NCI-H345 (cell line): ENCODE results near the gene CDK6.
A peak's percentile ranks its signal among the peaks of the same experiment; 100 is the strongest.

Source experiments
- DNase-seq: peaks from one replicate; lab custom pipeline; 2025; lab: John Stamatoyannopoulos, UW

The CDK6 gene

DNA sequence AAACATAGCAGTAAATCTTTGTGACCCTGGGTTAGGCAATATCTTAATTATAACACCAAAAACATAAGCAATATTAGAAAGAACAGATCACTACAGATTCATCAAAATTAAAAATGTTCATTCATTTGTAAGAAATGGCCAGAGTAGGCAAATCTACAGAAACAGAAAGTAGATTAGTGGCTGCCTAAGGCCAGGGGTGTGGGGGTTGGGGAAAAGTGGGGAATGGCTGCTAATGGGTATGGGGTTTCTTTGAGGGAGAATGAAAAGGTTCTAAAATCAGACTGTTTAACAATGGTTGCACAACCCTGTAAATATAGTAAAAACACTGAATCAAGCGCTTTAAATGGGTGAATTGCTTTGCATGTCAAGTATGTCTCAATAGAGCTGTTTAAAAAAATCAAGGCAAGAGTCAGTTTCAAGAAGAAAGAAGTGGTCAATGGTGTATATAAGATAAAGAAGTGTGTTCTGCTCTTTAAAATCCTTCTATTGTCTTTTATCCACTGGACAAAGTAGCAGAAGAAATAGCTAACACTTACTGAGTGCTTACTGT lies 42.6 kb downstream of the CDK6 start:
- no peak for DNase-seq

DNA sequence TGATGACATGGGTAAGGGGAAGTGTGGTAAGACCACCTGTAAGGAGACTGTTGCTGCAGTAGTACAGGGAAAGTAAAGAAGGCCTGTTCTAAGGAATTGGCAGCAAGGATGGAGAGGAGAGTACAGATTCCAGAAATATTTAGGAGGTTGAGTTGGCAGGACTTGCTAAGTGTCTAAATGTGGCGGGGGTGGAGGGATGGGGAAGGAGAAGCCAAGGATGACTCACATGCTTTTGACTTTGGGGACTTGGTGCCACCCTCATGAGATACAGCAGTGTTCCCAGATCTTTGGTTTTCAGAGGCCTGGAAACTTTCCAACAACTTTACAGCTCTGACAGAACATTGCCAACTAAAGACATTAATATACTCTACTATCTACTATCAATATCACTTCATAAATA lies 45.4 kb downstream of the CDK6 start:
- DNase-seq = no peak

GRCh38 chr7:92788559-92789183 lies 47.7 kb downstream of the CDK6 start:
- no peak for DNase-seq

GRCh38 chr7:92785923-92786322 lies 50.5 kb downstream of the CDK6 start:
- DNase-seq = no peak

DNA sequence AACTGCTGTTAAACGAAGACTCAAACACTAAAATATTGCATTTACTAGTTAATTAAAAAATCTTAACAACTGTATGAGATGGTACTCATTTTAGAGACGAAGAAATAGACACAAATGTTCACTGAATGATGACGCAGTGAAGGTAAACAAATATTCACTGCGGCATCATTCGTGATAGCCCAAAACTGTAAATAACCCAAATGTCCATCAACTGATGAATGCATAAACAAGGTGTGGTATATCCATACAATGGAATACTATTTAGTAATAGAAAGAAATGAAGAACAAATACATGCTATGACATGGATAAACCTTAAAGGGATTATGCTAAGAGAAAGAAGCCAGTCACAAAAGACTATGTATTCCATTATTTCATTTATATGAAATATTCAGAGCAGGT lies 51.4 kb downstream of the CDK6 start:
- DNase-seq = no peak

DNA sequence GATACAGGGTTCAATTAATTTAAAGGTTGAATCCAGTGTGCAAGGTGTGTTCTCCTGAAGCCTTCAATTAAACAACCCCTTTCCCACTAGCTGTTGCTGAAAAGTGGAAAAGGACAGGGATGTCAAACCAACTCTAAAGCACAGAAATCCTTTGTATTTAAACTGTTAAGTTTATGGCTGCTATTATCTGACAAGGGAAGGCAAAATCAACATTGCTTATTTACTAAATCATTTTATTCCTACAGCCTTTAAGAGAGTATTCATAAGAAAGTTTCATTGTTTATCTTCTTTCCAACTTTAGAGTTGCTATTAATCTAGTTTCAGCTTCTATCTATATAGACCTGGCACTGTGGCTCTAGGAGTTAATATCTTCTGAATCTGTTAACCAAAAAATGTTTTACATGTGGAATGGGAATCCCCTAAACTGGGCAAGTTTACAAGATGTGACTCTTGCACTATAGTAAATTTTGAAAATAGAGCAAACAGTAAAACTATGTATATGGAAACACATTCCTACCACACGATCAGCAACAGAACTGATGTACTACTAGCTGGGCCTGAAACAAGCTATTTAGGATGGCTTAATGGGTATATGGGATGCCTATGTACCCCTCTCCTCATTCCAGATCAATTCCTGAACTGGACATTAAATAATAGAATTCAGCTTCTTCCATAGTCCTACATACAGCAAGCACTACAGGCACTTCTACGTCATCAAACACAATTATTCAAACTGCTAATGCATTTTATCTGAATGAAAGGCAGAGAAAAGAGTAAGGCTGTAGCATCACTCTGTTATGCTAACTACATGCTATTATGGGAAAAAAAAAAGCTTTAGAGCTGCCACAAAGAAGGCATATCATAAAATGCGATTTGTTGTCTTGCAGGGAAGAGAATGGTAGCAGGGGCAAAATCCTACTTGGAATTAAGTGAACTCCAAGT lies 52.8 kb downstream of the CDK6 start:
- no peak for DNase-seq

- DNase-seq = no peak
These were observed 53.5 kb downstream of the CDK6 start for GRCh38 chr7:92782855-92783254.

DNA sequence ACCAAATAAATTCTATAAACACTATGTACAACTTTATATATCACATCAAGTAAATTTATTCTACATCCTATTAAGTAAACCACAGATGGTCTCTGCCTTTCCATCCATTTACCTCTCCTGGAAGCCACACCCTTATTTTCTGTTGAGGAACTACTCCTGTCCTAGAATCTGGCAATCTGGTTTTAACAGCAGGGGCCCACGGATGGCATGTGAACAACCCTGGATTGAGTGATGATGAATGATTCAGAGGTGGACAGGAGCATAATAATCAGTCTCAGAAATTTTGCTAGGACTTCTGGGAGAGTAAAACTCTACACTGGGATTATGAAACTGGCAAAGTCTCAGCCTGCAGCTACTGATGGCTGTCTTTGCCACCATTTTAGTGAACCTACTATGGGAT lies 54.1 kb downstream of the CDK6 start:
- DNase-seq = no peak

- no peak for DNase-seq
These were observed 55.2 kb downstream of the CDK6 start for GRCh38 chr7:92781117-92781720.

GRCh38 chr7:92778972-92779371 lies 57.4 kb downstream of the CDK6 start:
- no peak for DNase-seq

DNA sequence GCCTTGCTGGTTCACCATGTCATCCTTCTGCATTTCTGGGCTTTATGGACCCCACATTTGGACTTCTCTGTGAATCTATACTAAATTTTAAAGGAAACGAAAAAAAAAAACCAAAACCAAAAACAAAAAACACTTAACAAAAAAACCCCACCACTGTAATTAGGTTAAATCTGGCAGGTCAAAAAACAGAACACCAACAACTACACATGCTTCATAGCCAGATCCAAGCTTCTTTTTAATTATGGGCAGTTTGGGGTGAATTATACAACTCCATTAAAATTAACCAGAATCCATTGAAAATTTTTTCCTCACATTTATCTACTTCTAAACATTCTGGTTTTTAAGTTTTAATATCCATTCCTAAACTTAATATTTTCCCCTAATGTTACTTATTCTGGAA lies 58.4 kb downstream of the CDK6 start:
- no peak for DNase-seq

- no peak for DNase-seq
These were observed 62.6 kb downstream of the CDK6 start for GRCh38 chr7:92773808-92774207.

- no peak for DNase-seq
These were observed 66.5 kb downstream of the CDK6 start for GRCh38 chr7:92769844-92770243.

DNA sequence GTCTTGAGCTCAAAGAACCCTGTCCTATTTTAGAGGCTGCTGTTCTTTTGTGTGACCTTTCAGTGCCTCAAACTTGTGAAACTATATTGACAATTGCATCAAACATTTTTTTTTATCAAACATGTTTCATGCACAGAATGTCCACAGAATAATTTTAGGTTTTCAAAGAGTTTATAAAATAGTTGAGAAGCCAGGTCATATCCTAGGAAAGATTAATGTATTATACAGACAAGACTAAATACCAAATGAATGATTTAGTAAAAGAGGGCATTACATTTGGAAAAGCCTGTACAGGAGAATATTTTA lies 67.0 kb downstream of the CDK6 start:
- no peak for DNase-seq

DNA sequence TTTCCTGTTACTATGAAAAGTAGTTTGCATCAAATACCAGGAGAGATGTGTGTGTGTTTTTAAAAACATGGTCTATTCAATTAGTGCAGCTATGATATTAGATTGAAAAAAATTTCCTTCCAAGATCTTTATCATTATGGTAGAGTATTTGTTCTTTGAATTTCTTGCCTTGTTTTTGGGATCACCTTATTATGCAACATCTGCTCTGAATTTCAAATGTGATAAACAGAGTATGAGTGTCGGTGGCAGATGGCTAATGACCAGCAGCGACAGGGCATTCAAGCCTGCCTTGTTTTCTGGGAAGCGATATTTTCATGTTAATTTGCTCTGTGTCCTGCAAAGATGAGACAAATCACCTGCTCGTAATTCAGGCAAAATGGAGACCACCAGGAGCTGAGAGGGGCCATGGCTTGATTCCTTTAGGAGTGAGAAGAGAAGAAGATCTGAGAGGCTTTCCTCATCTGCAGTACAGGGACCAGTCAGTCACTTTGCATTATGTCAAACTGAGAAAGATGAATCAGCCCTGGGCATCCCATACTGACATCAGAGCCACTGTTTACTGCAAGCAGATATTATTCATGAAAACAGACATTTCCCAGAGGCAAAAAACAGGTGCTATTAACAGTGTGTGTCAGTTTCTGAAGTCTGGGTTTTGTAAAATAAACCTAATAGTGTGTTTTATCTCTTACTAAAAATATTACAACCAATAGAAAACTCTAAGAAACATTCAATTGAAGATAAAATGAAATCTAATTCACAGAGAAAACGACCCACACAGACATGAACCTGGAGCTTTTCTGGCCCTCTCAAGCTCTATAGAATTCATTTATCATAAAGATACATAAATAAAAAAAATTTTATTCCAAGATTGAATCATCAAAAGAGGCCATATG lies 67.6 kb downstream of the CDK6 start:
- DNase-seq = no peak

- no peak for DNase-seq
These were observed 68.9 kb downstream of the CDK6 start for GRCh38 chr7:92767437-92767836.

- DNase-seq = peak; percentile 26
These were observed 69.8 kb downstream of the CDK6 start for GRCh38 chr7:92766461-92767003.

DNA sequence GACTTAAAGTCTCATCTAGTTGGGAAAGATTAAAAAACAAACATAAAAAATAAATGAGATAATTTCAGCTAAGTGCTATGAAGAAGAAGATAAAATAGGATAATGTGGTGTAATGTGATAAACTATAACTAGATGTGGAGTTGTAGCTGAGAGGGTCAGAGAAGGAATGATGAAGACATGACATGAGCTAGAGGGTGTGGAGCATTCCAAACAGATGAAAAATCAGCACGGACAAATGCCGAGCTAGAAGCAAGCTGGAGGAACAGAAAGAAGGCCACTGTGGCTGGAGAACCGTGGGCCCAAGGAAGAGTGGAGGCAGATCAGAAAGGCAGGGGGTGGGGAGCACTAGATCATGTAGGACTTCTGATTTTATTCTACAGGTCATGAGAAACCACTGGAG lies 70.6 kb downstream of the CDK6 start:
- DNase-seq = no peak

DNA sequence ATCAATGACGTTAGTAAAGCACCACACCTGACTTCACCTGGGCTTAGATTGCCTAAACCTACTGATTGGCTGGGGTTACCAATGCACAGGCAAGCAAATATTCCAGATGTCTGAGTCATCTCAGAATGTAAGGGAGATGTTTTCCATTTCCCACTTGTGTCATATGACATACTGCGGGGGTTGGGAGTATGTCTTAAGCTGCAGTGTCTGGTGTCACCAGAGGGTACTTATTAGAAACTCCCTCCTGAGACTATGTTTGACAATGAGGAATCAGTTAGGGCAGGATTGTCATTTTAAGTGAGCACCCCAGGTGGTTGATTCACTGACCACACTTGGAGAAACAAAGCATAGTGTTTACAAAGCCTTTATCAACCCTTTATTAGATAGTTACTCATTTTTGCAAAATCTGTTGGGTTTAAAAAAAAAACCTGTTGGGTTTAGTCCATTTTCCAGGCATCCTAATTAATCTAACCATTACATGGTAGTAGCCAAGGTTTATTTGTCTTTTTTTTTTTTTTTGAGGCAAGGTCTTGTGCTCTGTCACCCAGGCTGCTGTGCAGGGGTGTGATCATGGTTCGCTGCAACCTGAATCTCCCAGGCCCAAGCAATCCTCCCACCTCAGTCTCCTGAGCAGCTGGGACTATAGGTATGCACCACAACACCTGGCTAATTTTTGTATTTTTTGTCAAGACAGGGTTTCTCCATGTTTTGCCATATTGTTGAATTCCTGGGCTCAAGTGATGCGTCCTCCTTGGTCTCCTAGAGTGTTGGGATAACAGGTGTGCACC lies 72.5 kb downstream of the CDK6 start:
- DNase-seq = no peak

- DNase-seq = no peak
These were observed 73.5 kb downstream of the CDK6 start for GRCh38 chr7:92762851-92763250.
